Activated naive CD4-positive, alpha-beta T cell (primary cell): ENCODE results near the gene WDR5.
"Not testable (repeated sequence)": the region's sequence is repeated elsewhere in the genome, so short reads cannot be mapped to it uniquely, and the experiment has no call there.

Experiments
- DNase-seq, 4 experiments: peaks; one replicate each; lab custom pipeline; 2025; lab: John Stamatoyannopoulos, UW

Gene WDR5

DNA sequence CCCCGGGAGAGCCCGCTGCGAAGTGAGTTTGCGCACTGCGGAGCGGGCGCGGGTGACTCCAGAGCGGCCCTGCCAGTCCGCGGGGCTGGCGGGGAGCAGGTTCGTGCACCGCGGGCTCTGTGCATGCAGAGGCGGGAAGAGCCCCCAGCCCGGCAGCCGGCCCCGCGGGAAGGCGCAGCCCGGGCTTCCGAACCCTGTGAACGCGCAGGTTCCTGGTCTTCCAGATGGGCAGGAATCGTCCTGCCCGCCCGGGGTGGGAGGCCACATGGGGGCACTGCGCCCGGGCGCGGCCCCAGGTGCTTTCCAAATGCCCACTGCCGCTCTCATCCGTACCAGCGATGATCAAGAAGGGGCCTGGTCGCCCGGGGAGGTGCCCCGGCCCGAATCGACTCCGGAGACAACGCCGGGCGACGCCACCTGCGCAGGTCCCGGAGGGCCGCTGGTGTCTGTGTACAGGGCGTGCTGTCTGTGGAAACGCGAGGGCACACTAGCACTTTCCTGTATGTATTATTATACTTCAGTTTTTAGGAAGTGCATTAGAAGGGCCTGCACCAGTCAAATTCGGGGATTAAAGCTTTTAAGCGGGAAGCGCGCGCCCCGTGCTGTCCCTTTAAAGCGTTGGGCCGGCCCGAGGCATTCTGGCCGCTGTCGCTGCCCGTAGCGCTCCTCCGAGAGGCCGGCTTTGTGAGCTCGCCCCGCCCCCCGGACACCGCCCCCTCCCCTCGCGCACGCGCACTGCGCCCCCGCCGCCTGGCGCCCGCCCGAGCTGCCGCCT is at the start of gene WDR5:
Gene WDR5, plus strand, starts transcription at position 740 of the 775 bp plus-strand sequence. CDS start 3,796 bp downstream, outside the sequence.
- DNase-seq = peak; percentile 83 to 92 (median 91)

DNA sequence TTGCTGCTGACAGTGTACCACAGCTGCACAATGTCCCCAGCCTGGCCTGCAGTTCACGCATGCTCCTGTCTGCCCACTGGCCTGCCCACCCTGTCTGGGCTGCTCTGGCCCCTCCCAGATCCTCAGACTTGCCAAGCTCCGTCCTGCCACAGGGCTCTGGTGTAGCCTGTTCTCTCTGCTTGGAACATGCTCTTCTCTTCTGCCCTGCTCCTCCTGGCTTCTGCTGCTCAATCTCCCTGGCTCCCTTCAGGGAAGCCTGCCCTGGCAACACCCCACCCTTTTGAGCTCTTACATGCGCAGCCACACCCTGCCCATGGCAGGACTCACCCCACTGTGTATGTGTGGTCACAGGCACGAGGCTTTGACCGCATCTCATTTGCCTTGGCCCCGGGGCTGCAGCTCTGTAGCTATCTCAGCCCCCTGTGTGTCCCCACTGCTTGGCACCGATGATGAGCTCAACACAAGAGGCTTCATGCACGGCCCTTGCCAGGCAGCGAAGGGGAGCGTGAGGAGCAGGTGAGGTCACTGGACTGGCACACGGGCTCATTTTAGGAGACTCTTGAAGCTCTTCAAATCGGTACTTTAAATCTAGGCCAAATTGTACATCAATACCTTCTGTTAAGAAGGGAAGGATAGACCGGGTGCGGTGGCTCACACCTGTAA is 47.7 kb upstream of the WDR5 start:
- no peak for DNase-seq

DNA sequence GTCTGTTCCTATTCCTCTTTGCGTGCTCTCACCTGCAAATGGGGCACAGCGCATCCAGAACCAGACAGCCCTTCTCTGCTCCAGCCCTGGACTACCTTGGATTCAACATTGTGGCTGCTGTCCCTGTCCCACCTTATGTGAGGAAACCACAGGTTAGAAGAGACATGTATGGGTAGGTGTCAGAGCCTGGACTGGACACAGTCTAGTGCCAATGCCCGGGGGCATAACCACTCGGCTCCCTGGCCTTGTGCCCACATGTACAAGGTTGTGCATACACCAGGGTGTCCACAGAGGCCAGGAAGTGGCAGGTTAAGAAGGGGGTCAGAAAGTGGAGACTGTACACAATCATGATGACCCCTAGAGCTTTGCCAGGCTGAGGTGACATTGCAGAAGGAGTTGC is 45.9 kb upstream of the WDR5 start:
- no peak for DNase-seq

DNA sequence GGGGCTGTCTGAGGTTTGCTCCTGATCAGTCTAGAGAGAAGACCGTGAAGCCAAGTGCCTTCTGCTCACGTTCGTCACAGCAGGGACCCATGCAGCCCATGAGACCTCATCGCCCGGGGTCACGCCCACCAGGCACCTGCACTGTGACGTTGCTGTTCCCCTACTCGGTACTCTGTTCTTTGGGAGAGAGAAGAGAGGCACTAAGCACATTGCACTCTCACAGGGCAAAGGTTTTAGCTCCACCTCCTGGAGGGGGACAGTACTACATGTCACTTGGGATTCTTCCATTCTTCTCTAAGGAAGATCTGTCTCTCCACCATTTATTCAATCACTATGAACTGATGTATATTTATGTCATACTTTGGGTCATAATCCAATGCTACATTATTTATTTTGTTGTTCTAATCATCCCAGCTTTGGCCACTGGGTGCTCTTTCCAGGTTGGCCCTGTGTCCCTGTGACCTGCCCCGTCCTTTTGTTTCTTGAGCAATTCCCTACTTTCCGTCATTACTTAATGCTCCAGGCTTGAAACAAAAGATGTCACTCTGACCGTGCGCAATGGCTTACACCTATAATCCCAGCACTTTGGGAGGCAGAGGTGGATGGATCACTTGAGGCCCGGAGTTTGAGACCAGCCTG is 36.6 kb upstream of the WDR5 start:
- DNase-seq = peak in 2 of 4 experiments; percentile 21 to 25

DNA sequence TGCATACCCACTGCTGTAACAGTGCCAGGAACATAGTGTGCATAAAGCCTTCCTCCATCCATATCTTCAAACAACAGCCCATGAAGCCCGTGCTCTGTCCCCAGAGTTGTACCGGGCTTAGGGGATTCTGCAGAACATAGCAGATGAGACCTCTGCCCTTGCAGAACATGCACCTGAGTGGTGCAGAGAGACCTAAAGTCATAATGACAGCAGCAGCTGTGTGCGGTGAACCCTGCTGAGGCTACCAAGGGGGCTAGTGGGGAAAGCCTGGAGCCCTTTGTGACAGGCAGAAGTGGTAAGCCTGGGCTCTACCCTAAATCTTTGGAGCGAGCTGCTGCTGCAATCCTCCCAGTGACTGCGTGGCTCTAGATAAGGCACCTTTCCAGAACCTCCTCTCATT is 35.8 kb upstream of the WDR5 start:
- no peak for DNase-seq

DNA sequence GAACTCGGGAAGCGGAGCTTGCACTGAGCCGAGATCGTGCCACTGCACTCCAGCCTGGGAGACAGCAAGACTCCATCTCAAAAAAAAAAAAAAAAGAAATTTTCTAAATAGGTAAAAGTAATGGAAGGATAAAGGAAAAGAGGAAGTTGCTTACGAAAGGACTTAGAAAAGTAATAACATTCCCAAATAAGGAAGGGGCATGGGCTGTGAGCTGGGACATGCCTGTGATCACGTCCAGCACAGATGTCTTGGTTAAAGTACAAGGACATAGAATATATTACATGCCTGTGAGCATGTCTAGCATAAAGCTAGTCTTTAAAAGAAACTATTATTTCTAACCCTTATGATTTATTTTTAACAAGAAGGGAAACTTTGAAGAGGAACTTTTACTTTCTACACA is 34.7 kb upstream of the WDR5 start:
- not testable (repeated sequence) for DNase-seq

DNA sequence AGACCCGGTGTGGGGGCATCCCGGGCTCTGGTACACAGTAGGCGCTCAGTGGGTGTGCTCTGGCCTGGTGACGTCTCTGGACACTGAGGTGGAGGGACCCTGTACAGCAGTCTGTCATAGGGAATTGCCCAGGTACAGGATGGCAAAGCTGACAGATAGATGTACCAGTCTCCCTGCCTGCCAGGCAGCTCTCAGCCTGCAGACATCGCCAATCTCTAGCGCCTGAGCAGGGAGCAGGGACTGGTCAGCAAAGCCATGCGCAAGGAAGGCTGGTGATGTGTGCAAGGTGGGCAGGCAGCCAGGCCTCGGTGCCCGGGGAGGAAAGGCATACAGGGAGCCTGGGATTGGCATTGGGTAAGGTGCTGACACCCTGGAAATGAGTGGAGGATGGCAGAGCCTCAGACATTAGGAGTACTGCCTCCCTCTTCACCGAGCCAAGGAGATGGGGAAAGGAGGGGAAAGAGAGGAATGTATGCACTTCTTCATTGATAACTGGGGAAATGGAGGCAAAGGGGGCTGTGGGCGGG is 34.2 kb upstream of the WDR5 start:
- no peak for DNase-seq

DNA sequence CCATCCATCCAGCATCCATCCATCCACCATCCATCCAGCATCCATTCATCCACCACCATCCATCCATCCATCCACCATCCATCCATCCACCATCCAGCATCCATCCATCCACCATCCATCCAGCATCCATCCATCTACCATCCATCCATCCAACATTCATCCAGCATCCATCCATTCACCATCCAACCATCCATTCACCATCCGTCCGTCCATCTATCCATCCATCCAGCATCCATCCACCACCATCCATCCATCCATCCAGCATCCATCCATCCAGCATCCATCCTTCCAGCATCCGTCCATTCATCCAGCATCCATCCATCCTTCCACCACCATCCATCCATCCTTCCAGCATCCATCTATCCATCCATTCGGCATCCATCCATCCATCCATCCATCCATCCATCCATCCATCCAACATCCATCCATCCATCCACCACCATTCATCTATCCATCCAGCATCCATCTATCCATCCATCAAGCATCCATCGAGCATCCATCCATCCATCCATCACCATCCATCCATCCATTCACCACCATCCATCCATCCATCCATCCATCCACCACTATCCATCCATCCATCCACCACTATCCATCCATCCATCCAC is 32.4 kb upstream of the WDR5 start:
- no peak for DNase-seq

DNA sequence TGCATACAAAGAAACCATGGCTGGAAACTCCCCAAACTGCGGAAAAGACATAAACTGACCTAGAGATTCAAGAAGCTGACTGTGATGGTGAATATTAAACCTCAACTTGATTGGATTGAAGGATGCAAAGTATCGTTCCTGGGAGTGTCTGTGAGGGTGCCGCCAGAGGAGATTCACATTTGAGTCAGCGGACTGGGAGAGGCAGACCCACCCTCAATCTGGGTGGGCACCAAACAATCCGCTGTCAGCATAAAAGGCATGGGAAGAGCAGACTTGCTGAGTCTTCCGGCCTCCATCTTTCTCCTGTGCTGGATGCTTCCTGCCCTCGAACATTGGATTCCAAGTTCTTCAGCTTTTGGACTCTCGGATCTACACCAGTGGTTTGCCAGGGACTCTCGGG is 24.8 kb upstream of the WDR5 start:
- no peak for DNase-seq

DNA sequence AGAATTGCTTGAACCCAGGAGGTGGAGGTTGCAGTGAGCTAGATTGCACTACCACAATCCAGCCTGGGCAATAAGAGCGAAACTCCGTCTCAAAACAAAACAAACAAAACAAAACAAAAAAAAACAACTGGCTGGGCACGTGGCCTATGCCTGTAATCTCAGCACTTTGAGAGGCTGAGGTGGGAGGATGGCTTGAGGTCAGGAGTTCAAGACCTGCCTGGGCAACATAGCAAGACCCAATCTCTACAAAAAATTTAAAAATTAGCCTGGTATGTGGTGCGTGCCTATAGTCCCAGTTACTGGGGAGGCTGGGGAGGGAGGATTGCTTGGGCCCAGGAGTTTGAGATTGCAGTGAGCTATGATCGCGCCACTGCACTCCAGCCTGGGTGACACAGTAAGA is 23.3 kb upstream of the WDR5 start:
- DNase-seq = no peak

DNA sequence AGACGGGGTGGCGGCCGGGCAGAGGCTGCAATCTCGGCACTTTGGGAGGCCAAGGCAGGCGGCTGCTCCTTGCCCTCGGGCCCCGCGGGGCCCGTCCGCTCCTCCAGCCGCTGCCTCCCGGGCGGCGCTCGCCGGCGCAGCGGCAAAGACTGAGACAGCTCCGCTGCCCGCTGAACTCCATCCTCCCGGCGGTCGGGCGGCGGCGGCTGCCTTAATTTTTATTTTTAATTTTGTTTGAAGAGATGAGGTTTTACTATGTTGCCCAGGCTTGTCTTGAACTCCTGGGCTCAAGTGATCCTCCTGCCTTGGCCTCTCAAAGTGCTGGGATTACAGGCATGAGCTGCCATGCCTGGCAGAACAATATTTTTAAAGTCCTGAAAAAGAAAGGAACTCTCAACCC is 16.9 kb upstream of the WDR5 start:
- not testable (repeated sequence) for DNase-seq

DNA sequence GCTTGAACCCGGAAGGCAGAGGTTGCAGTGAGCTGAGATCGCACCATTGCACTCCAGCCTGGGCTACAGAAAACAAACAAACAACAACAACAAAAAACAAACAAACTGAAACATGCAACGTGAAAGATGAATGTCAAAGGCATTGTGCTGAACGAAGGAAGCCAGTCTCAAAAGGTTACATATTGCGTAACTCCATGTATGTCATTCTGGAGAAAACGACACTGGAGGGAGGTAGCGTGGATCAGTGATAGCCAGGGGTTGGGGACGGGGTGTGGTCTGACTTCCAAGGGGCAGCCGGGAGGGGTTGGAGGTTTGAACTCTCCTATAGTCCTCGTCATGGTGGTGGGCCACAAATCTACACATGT is 12.1 kb upstream of the WDR5 start:
- DNase-seq = no peak

DNA sequence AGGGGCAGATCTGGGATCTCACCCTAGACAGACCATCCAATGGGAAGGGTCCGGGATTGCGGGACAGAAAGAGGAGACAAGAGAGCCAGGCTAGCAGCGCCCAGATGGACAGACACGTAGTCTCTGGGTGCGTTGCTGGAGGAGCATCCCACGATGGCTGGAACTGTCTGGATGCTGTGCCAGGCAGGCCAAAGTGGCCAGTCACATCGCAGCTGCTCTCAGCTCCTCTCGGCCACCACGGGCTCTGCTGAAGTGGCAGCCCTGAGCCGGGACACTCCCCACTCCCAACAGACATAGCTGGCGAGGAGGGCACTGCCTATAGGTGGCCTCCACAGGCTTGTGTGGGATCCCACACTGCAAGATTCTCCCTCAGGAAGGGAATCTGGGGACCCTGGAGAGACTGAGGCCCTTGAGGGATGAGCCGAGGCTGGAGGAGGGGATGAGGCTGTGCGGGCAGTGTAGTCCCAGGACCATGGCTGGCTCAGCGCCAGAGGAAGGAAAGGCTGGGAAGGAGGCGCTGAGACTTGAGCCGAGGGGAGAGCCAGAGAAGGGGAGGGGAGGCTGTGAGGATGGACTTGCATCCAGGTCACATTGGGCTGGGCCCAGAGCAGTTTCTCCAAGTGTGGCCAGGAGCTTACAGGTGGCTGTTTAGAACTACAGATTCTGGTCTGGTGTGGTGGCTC is 10.3 kb upstream of the WDR5 start:
- DNase-seq = no peak

DNA sequence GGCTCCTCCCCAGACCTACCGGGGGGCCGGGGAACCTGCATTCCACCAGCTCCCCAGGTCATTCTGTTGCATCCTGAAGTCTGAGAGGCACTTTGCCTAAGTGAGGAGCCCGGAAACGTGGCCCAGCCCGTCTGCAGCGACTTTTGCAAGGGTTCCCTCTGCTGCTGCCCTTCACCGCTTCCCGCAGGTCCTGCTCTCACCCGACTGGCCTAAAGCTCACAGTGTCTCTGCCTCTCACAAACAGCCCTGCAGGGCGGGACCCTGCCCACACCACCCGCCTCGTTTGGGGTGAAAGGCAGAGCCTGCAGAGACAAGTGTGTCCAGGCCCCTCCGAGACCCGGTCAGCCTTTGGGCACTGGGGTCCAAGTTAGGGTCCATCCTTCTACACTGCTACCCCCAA is 9.5 kb upstream of the WDR5 start:
- DNase-seq = no peak

DNA sequence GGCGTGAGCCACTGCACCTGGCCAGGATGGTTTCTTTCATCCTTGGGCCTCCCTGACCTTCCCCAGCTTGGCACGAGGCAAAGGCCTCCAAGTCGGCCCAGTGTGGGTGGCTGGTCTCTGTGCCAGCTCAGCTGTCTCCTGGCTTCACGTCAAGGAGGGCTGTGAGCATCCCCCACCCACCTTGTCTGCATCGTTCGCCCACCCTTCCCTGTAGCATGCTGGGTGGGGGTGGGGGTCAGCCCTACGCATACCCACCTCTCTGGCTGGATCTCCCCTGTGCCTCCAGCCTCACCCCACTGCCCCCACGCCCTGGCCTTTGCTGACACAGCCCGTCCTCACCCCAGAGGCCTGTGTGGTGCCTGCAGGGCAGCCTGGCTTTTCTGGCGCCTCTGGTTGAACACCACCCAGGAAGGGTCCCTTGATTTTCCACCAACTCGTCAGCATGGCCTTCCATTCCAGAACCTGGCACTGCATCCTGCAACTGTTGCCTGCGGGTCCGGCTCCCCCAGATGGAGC is 8.8 kb upstream of the WDR5 start:
- no peak for DNase-seq

DNA sequence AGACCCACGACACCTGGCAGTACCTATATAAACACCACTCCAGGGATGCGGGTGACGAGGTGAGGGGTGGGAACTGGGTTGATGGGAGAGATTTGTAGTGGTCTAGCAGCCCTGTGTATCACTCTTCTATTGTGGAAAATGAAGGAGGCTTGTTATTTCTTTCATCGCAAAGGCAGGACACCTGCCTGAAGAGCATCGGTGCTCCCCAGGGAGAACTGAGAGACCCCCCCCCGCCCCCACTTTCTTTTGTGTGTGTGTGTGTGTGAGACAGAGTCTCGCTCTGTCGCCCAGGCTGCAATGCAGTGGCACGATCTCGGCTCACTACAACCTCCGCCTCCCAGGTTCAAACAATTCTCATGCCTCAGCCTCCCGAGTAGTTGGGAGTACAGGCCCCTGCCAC is 8.3 kb upstream of the WDR5 start:
- no peak for DNase-seq

DNA sequence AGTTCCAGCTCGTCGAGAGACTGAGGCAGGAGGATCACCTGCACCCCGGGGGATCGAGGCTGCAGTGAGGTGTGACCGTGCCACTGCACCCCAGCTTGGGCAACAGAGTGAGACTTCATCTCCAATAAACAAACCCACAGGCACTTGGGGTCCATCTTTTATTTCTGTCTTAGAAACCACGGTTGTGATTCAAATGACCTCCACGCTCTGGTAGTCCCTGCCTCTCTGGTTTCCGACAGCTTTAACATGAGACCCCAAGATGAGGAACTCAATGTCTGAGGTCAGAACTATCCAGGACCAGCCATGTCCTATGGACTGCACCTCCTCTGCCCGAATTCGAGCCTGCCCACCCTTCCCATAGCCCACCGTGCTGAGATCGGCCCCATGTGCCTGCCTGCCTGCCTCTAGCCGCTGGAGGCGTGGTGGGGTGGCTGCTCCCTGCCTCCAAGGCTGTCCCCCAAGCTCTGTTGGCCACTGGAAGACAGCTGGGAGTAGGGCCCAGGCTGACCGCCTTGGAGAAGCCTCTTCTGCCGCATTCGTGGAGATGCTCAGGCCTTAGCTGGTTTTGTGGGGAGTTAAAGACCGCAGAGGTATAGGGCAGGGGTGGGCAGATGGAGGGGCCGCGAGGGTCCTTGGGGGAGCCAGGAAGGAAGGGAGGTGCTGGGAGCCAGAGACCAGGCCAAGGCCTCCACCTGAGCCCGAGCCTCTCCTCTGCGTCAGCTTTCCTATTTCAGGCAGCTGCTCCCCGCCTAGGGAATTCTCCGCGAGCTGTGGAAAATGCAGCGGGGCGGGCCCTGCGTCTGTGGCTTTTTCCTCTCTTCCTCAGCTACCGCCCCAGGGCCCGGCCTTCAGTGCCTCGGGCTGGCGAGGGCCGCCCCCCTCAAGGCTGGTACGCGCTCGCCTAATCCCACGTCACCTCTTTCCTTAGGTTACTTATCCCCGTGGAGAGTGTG is 6.9 kb upstream of the WDR5 start:
- no peak for DNase-seq

DNA sequence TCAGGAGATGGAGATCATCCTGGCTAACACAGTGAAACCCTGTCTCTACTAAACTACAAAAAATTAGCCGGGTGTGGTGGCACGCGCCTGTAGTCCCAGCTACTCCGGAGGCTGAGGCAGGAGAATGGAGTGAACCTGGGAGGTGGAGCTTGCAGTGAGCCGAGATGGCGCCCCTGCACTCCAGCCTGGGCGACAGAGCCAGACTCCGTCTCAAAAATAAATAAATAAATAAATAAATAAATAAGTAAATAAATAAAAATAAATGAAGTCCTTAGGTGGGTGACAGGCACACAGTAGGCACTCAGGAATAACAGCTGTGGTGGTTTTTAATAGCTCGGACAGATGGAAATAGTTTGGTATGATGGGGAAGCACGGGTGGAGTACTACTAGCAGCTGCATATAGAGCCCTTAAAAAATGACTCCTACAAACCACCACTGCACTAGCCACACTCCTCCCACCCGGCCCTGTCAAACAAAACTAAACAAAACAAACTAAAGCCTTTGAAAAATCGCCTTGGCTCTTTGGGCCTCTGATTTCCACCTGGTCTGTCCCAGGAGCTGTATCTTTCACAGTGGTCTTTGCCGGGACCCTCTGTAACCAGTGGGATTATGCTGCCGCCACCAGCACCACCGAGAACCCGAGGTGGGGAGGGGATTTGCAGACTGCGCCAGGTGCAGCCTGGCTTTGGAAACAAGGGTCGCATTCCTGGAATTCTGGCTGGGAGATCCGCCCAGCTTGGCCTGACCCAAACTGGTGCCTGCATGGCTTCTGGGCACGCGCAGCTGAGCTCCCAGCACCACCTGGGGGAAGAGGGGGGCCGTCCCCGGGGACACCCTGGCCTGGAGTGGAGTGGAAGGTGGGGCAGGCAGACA is 5.1 kb upstream of the WDR5 start:
- no peak for DNase-seq

DNA sequence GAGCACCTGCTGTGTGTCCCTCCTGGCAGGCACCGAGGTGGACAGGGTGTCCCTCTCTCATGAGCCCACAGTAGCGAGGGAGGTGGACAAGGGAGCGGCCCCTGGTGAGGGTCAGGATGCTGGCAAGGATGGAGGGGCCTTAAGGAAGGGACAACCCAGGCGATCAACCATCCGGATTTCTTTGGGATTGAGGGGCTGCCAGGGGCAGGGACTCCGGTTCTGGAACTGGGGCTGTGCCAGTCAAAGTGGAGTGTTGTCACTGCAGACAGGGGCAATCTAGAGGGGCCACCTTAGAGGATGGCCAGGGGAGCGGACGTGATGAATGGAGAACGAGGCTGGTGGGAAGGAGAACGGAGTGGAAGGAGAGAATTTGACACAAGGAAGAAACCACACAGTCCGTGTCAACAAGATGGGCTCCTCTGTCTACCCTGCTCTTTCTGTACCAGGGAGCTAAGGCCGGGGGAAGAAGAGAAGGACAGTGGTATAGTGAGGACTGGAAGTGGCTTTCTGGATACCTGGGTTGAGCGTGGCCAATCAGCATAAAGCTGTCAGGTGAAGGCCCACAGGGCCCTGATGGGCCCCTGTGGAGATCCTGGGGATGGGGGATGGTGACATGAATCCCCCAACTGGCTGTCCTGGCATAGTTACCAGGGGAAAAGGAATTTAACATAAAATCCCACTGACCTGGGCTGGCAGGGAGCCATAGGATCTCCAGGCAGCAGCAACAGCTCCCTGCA is 4.2 kb upstream of the WDR5 start:
- DNase-seq = no peak
